ENCODE measurements around the gene ANGPT4.

ANGPT4 gene

GRCh38 chr20:879626-880025 is 36.5 kb downstream of the ANGPT4 start:
- Histone ChIP-seq H3K79me2 (ENCODE audit: insufficient read depth, low read length) (no peaks in the 10 kb centered on the region), H3K36me3 (ENCODE audit: low read length) (no peaks in the 10 kb centered on the region), H3K27ac (ENCODE audit: low read depth, low read length) (no peak overlapping the region), H3K4me3 (ENCODE audit: insufficient read depth, low read length, poor library complexity, severe bottlenecking) (no peak overlapping the region), H4K20me1 (ENCODE audit: low read depth, low read length) (no peaks in the 10 kb centered on the region), H3F3A (ENCODE audit: insufficient read depth) (no peaks in the 10 kb centered on the region), H3K9me3 (ENCODE audit: insufficient read depth, low read length) (no peaks in the 10 kb centered on the region), H3K4me2 (ENCODE audit: low read depth, low read length, poor library complexity, severe bottlenecking) (no peak overlapping the region), H3K9me2 (replicated peaks; ENCODE audit: insufficient read depth, low read length) (no peaks in the 10 kb centered on the region), H3K27me3 (ENCODE audit: low read length) (no peaks in the 10 kb centered on the region), H2AFZ (ENCODE audit: low read depth, low read length, severe bottlenecking) (no peak overlapping the region), H3K9ac (ENCODE audit: low read length) (no peak overlapping the region)
- TF ChIP-seq CTCF (IDR thresholded peaks at IDR 0.05; ENCODE audit: insufficient read depth, low read length, poor library complexity, severe bottlenecking) (no peak), EZH2phosphoT487 (conservative IDR thresholded peaks at IDR 0.05; ENCODE audit: low read length) (no peak)

GRCh38 chr20:878511-879307 is 37.4 kb downstream of the ANGPT4 start:
- no peak overlapping the region for H3K4me3 ChIP-seq (ENCODE audit: insufficient read depth, low read length, poor library complexity, severe bottlenecking)
- H4K20me1 ChIP-seq (ENCODE audit: low read depth, low read length) = no peaks in the 10 kb centered on the region
- no peaks in the 10 kb centered on the region for H3K36me3 ChIP-seq (ENCODE audit: low read length)
- H3K4me2 ChIP-seq (ENCODE audit: low read depth, low read length, poor library complexity, severe bottlenecking) = no peak overlapping the region
- no peak overlapping the region for H2AFZ ChIP-seq (ENCODE audit: low read depth, low read length, severe bottlenecking)
- no peak overlapping the region for H3K27ac ChIP-seq (ENCODE audit: low read depth, low read length)
- H3K9ac ChIP-seq (ENCODE audit: low read length) = no peak overlapping the region
- no peaks in the 10 kb centered on the region for H3K9me3 ChIP-seq (ENCODE audit: insufficient read depth, low read length)
- no peaks in the 10 kb centered on the region for H3K9me2 ChIP-seq (replicated peaks; ENCODE audit: insufficient read depth, low read length)
- H3K27me3 ChIP-seq (ENCODE audit: low read length) = no peaks in the 10 kb centered on the region
- TF ChIP-seq EZH2phosphoT487 (conservative IDR thresholded peaks at IDR 0.05; ENCODE audit: low read length) = no peak
- TF ChIP-seq CTCF (IDR thresholded peaks at IDR 0.05; ENCODE audit: insufficient read depth, low read length, poor library complexity, severe bottlenecking) = no peak
- no peaks in the 10 kb centered on the region for H3K79me2 ChIP-seq (ENCODE audit: insufficient read depth, low read length)
- no peaks in the 10 kb centered on the region for H3F3A ChIP-seq (ENCODE audit: insufficient read depth)

GRCh38 chr20:877814-878213 is 38.3 kb downstream of the ANGPT4 start:
- H2AFZ ChIP-seq (ENCODE audit: low read depth, low read length, severe bottlenecking) = no peak overlapping the region
- H3K4me2 ChIP-seq (ENCODE audit: low read depth, low read length, poor library complexity, severe bottlenecking) = no peak overlapping the region

More at GRCh38 chr20:877814-878213, 38.3 kb downstream of the ANGPT4 start:
- H3K79me2 ChIP-seq (ENCODE audit: insufficient read depth, low read length) = no peaks in the 10 kb centered on the region
- H3K36me3 ChIP-seq (ENCODE audit: low read length) = no peaks in the 10 kb centered on the region
- no peaks in the 10 kb centered on the region for H3F3A ChIP-seq (ENCODE audit: insufficient read depth)
- TF ChIP-seq EZH2phosphoT487 (conservative IDR thresholded peaks at IDR 0.05; ENCODE audit: low read length) (no peak), CTCF (IDR thresholded peaks at IDR 0.05; ENCODE audit: insufficient read depth, low read length, poor library complexity, severe bottlenecking) (no peak)
- no peaks in the 10 kb centered on the region for H3K27me3 ChIP-seq (ENCODE audit: low read length)
- no peaks in the 10 kb centered on the region for H4K20me1 ChIP-seq (ENCODE audit: low read depth, low read length)
- H3K9me3 ChIP-seq (ENCODE audit: insufficient read depth, low read length) = no peaks in the 10 kb centered on the region
- no peak overlapping the region for H3K27ac ChIP-seq (ENCODE audit: low read depth, low read length)
- H3K9ac ChIP-seq (ENCODE audit: low read length) = no peak overlapping the region
- no peak overlapping the region for H3K4me3 ChIP-seq (ENCODE audit: insufficient read depth, low read length, poor library complexity, severe bottlenecking)
- H3K9me2 ChIP-seq (replicated peaks; ENCODE audit: insufficient read depth, low read length) = no peaks in the 10 kb centered on the region

All from SU-DHL-6 (cell line).